Osteoblast (primary cell): ENCODE results near the gene TLCD1. TPM values are rescaled to one million over a fixed set of nuclear protein-coding genes. Genes with fewer than 3 reads are reported as not detected.
"Not testable (repeated sequence)": the region's sequence is repeated elsewhere in the genome, so short reads cannot be mapped to it uniquely, and the experiment has no call there.

ENCODE experiments used
- DNase-seq: peaks from one replicate; pipeline ENCODE4 v3.0.0; 2011; ENCODE audit warnings: low spot score, mixed read lengths; ENCODE audit not compliant: insufficient read length; ENCODE audit errors: missing footprints
- H2AFZ ChIP-seq: 2 replicates; pipeline ENCODE4 v1.6.0; 2011; ENCODE audit warnings: mild to moderate bottlenecking, low read length
- H3K27ac ChIP-seq: 2 replicates; pipeline ENCODE4 v1.5.1; 2011; ENCODE audit warnings: mild to moderate bottlenecking, low read depth, low read length, moderate library complexity
- H3K27me3 ChIP-seq: 2 replicates; pipeline ENCODE4 v1.6.0; 2012; ENCODE audit warnings: mild to moderate bottlenecking, control low read depth, inconsistent platforms, low read length, moderate library complexity; ENCODE audit not compliant: insufficient read depth
- H3K36me3 ChIP-seq: 2 replicates; pipeline ENCODE4 v1.5.1; 2011; ENCODE audit warnings: mild to moderate bottlenecking, low read length, control low read depth, moderate library complexity; ENCODE audit not compliant: insufficient read depth
- H3K4me1 ChIP-seq: 2 replicates; pipeline ENCODE4 v1.5.1; 2011; ENCODE audit warnings: mild to moderate bottlenecking, low read length, control low read depth, moderate library complexity; ENCODE audit not compliant: insufficient read depth
- H3K4me2 ChIP-seq: 2 replicates; pipeline ENCODE4 v1.6.0; 2011; ENCODE audit warnings: mild to moderate bottlenecking, low read length; ENCODE audit not compliant: insufficient read depth
- H3K4me3 ChIP-seq: fragments of 200-600 bp; sonication (generic); 3 replicates; pipeline ENCODE4 v1.5.1; 2012; ENCODE audit warnings: mild to moderate bottlenecking, low read length, inconsistent platforms; ENCODE audit not compliant: insufficient read depth
- H3K79me2 ChIP-seq: 2 replicates; pipeline ENCODE4 v1.6.0; 2012; ENCODE audit warnings: mild to moderate bottlenecking, low read length, control low read depth, inconsistent platforms; ENCODE audit not compliant: insufficient read depth
- H3K9me3 ChIP-seq: 2 replicates; pipeline ENCODE4 v1.5.1; 2011; ENCODE audit warnings: low read depth, low read length, control low read depth
- H4K20me1 ChIP-seq: 2 replicates; pipeline ENCODE4 v1.6.0; 2012; ENCODE audit warnings: mild to moderate bottlenecking, low read length, control low read depth; ENCODE audit not compliant: insufficient read depth
- total RNA-seq: library from RNA; depleted of rRNA; stranded (reverse); fragments of >200 nt; gene quantifications from 2 replicates; pipeline ENCODE4 v1.2.3, GENCODE V29; 2012
- TF ChIP-seq, protein P1 (sequence below): IDR thresholded peaks from 2 replicates; pipeline ENCODE4 v1.5.1; 2011; ENCODE audit warnings: mild to moderate bottlenecking, low read depth, low read length, moderate library complexity; ENCODE audit errors: extremely low read depth

Gene TLCD1
- total RNA-seq, 1 donor, result 4.0 TPM

DNA sequence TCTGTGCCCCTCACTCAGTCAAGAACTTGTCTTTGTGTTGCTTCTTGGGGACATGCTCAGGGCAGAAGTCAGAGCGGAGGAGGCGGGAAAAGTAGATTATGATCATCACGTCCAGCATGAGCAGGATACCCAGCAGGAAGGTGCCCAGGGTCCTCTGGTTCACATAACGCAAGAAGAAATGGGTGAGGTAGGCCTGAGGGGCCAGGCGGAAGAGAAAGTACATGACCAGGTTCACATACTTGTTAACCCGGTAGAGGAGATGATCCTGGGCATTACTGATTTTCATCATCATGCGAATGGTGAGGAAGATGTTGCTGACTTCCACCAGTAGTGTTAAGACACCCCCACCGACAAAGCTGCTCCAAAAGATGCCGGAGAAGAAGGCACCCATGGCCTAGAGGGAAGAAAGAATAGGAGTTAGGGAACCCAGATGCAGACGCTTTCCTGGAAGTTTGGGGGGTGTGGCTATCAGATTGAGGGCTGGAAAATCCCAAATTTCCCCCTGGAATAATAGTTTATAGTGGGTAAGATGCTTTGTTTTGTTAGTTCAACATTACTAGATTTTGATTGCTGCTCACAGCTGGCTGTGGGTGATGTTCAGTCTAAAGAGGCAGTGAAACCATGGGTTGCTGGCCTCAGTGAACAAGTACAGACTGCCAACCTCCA is 1.4 kb downstream of the TLCD1 start:
- Histone ChIP-seq H3K4me3 (peak overlapping the region; percentile 78), H3K4me2 (peak overlapping the region; percentile 60), H3K4me1 (peaks cover 44% of the 10 kb centered on the region), H4K20me1 (peaks cover 40% of the 10 kb centered on the region), H2AFZ (no peak overlapping the region), H3K27ac (peak overlapping the region; percentile 14), H3K27me3 (no peaks in the 10 kb centered on the region), H3K79me2 (peaks cover 35% of the 10 kb centered on the region), H3K36me3 (peaks cover 44% of the 10 kb centered on the region), H3K9me3 (no peaks in the 10 kb centered on the region)
- TF ChIP-seq, protein P1, sequence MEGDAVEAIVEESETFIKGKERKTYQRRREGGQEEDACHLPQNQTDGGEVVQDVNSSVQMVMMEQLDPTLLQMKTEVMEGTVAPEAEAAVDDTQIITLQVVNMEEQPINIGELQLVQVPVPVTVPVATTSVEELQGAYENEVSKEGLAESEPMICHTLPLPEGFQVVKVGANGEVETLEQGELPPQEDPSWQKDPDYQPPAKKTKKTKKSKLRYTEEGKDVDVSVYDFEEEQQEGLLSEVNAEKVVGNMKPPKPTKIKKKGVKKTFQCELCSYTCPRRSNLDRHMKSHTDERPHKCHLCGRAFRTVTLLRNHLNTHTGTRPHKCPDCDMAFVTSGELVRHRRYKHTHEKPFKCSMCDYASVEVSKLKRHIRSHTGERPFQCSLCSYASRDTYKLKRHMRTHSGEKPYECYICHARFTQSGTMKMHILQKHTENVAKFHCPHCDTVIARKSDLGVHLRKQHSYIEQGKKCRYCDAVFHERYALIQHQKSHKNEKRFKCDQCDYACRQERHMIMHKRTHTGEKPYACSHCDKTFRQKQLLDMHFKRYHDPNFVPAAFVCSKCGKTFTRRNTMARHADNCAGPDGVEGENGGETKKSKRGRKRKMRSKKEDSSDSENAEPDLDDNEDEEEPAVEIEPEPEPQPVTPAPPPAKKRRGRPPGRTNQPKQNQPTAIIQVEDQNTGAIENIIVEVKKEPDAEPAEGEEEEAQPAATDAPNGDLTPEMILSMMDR, result no peak
- DNase-seq, result peak; percentile 18

DNA sequence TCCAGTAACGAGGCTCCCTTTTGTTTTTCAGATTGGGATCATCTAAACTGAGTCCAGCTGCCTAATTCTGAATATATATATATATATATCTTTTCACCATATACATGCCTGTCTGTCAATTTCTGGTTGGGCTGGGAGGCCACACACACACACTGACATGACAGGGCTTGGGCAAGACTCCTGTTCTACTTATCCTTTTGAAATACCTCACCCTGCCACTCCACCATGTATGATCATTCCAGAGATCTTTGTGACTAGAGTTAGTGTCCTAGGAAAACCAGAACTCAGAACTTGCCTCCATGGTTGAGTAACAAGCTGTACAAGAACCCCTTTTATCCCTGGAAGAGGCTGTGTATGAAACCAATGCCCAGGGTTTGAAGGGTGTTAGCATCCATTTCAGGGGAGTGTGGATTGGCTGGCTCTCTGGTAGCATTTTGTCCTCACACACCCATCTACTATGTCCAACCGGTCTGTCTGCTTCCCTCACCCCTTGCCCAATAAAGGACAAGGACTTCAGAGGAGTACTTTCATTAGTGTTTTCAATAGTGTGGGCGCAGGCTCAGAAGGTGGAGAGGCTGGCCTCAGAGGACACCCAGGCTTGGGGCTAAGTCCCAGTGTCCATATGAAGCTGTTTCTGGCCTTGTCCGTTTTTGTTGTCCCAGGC is 2.1 kb downstream of the TLCD1 start:
- H3K79me2 ChIP-seq, result peaks cover 35% of the 10 kb centered on the region
- not testable (repeated sequence) for H3K27me3 ChIP-seq, H3K9me3 ChIP-seq, H3K4me3 ChIP-seq, H2AFZ ChIP-seq, DNase-seq
- H3K4me2 ChIP-seq, result peak overlapping the region; percentile 60
- peaks cover 45% of the 10 kb centered on the region for H3K4me1 ChIP-seq
- peak overlapping the region; percentile 14 for H3K27ac ChIP-seq
- H3K36me3 ChIP-seq, result peaks cover 44% of the 10 kb centered on the region
- H4K20me1 ChIP-seq, result peaks cover 40% of the 10 kb centered on the region

DNA sequence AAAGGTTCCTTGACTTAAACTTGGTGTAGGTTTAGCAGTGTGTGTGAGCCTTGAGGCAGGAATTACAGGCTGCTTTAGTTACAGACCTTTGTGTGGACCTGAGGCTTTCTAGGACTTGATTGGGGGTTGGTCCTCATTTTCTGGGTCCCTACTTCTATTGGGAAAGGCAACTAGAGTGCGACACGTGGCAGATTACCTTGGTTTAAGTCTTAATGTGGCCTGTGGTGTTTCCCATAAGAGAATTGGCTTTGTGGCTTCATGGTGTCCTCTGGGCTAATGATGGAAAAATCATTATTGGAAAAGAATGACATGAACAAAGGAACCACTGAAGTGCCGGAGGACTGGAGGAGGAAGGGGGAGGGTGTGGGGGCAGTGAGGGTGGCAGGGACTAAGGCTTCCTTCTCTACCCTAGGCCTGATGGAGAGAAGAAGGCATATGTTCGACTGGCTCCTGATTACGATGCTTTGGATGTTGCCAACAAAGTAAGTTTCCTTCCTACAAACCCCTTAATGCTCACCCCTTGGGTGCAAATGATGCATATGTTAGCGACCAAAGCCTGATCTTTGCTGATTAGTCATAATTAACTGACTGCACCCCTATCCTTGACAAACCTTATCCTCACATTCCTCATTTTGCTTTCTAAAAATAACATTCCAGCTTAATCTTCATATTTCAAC is 2.7 kb downstream of the TLCD1 start:
- Histone ChIP-seq H3K4me2 (peak overlapping the region; percentile 87), H3K79me2 (peaks cover 35% of the 10 kb centered on the region), H4K20me1 (peaks cover 40% of the 10 kb centered on the region), H2AFZ (no peak overlapping the region), H3K27ac (no peak overlapping the region), H3K9me3 (no peaks in the 10 kb centered on the region), H3K27me3 (no peaks in the 10 kb centered on the region), H3K36me3 (peaks cover 44% of the 10 kb centered on the region), H3K4me1 (peaks cover 50% of the 10 kb centered on the region), H3K4me3 (no peak overlapping the region)
- peak; percentile 47 for DNase-seq
- TF ChIP-seq, protein P1, result no peak

DNA sequence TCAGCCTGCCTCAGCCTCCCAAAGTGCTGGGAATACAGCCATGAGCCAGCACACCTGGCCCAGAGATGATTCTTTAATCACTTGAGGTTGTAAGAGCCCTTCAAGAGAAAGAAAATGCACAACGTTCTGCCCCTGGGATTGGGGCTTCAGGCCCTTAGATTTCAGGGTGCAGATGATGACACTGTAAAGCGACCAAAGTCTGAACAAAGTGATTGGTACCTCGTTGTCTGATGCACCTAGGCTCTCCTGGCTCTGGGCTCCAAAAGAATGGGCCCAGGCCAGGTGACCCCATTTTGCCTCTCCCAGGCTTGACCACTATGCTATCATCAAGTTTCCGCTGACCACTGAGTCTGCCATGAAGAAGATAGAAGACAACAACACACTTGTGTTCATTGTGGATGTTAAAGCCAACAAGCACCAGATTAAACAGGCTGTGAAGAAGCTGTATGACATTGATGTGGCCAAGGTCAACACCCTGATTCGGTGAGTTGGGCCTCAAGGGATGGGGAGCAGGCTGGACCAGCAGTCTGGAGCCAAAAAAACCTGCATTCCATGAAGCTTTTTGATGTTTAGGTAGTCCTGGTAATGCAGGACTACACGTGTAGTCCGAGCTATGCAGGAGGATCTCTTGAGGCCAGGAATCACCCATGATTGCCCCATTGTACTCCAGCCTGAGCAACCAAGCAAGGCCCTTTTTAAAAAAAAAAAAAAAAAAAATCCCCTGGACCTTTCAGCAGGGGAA is 3.4 kb downstream of the TLCD1 start:
- TF ChIP-seq, protein P1, result no peak
- Histone ChIP-seq H3K4me1 (peaks cover 47% of the 10 kb centered on the region), H3K79me2 (peaks cover 35% of the 10 kb centered on the region), H3K4me2 (peak overlapping the region; percentile 87), H4K20me1 (peaks cover 40% of the 10 kb centered on the region), H3K4me3 (peak overlapping the region; percentile 28), H2AFZ (no peak overlapping the region), H3K36me3 (peaks cover 44% of the 10 kb centered on the region), H3K27ac (peak overlapping the region; percentile 11), H3K9me3 (no peaks in the 10 kb centered on the region), H3K27me3 (no peaks in the 10 kb centered on the region)
- peak; percentile 14 for DNase-seq

DNA sequence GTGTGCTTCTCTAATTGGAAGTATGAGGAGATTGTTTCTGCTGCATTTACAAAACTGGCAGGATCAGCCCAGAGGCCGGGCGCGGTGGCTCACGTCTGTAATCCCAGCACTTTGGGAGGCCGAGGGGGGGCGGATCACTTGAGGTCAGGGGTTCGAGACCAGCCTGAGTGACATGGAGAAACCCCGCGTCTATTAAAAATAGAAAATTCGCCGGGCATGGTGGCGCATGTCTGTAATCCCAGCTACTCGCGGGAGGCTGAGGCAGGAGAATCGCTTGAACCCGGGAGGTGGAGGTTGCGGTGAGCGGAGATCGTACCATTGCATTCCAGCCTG is 5.1 kb downstream of the TLCD1 start:
- Histone ChIP-seq H3K4me2 (peak overlapping the region; percentile 87), H3K36me3 (peaks cover 45% of the 10 kb centered on the region), H3K27ac (peak overlapping the region; percentile 73), H4K20me1 (peaks cover 49% of the 10 kb centered on the region), H3K4me3 (peak overlapping the region; percentile 80), H3K79me2 (peaks cover 51% of the 10 kb centered on the region), H3K4me1 (peaks cover 51% of the 10 kb centered on the region)
- not testable (repeated sequence) for H3K9me3 ChIP-seq, H2AFZ ChIP-seq, H3K27me3 ChIP-seq
- DNase-seq, result peak; percentile 10
